ENCODE data around the gene DDX23.

DNA sequence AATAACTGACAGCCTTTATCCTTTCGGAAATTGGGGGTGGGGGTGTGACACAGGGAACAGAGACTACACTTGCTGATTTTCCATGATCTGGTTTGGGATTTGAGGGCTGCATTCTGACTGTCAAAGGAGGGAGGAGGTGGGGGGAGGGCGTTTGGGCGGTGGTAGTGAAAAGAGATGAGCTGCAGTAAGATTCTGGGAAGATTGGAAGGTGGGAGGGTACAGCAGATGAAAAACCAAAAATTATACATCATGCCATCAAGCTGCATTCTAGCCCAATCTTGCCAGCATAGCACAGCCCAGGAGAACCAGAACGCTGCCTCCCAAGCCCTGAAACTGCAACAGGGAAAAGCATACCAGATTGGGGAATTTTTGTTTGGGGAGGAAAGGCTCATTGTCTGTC, 11.3 kb upstream of the DDX23 start:
- TF ChIP-seq, protein P1, sequence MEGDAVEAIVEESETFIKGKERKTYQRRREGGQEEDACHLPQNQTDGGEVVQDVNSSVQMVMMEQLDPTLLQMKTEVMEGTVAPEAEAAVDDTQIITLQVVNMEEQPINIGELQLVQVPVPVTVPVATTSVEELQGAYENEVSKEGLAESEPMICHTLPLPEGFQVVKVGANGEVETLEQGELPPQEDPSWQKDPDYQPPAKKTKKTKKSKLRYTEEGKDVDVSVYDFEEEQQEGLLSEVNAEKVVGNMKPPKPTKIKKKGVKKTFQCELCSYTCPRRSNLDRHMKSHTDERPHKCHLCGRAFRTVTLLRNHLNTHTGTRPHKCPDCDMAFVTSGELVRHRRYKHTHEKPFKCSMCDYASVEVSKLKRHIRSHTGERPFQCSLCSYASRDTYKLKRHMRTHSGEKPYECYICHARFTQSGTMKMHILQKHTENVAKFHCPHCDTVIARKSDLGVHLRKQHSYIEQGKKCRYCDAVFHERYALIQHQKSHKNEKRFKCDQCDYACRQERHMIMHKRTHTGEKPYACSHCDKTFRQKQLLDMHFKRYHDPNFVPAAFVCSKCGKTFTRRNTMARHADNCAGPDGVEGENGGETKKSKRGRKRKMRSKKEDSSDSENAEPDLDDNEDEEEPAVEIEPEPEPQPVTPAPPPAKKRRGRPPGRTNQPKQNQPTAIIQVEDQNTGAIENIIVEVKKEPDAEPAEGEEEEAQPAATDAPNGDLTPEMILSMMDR (IDR thresholded peaks at IDR 0.05; ENCODE audit: poor library complexity), result no peak
- TF ChIP-seq EZH2phosphoT487 (IDR thresholded peaks at IDR 0.05; ENCODE audit: low read depth, severe bottlenecking, unreplicated experiment) (no peak), EZH2 (IDR thresholded peaks at IDR 0.05; ENCODE audit: borderline replicate concordance) (no peak)
